Islet precursor cell (in vitro differentiated cells): Measurements from ENCODE around the gene QDPR.
"Not testable (repeated sequence)": the region's sequence is repeated elsewhere in the genome, so short reads cannot be mapped to it uniquely, and the experiment has no call there.

Source experiments
- DNase-seq: peaks from one replicate; pipeline ENCODE4 v3.0.0-alpha.2; 2018

QDPR gene

GRCh38 chr4:17489721-17490120 is 22.2 kb downstream of the QDPR start:
- DNase-seq = no peak

GRCh38 chr4:17489123-17489522 is 22.8 kb downstream of the QDPR start:
- DNase-seq = no peak

- DNase-seq = no peak
Measured at GRCh38 chr4:17482716-17483115, 29.2 kb downstream of the QDPR start.

- DNase-seq = no peak
Measured at GRCh38 chr4:17480955-17481354, 30.9 kb downstream of the QDPR start.

GRCh38 chr4:17480210-17480927 is 31.5 kb downstream of the QDPR start:
- no peak for DNase-seq

GRCh38 chr4:17477774-17478472 is 34.0 kb downstream of the QDPR start:
- no peak for DNase-seq

- no peak for DNase-seq
Measured at GRCh38 chr4:17476853-17477252, 35.0 kb downstream of the QDPR start.

GRCh38 chr4:17475481-17475880 is 36.4 kb downstream of the QDPR start:
- DNase-seq = no peak

GRCh38 chr4:17469931-17470674 is 41.8 kb downstream of the QDPR start:
- peak; percentile 51 for DNase-seq

GRCh38 chr4:17468619-17469221 is 43.2 kb downstream of the QDPR start:
- no peak for DNase-seq

- no peak for DNase-seq
Measured at GRCh38 chr4:17463606-17464005, 48.3 kb downstream of the QDPR start.

- no peak for DNase-seq
Measured at GRCh38 chr4:17450269-17450804, 61.6 kb downstream of the QDPR start.

- DNase-seq = no peak
Measured at GRCh38 chr4:17448689-17449088, 63.2 kb downstream of the QDPR start.

GRCh38 chr4:17447675-17448298 is 64.1 kb downstream of the QDPR start:
- DNase-seq = peak; percentile 73

GRCh38 chr4:17447056-17447455 is 64.8 kb downstream of the QDPR start:
- DNase-seq = no peak

- not testable (repeated sequence) for DNase-seq
Measured at GRCh38 chr4:17442477-17442876, 69.4 kb downstream of the QDPR start.

- DNase-seq = no peak
Measured at GRCh38 chr4:17437396-17437795, 74.5 kb downstream of the QDPR start.

GRCh38 chr4:17436750-17437090 is 75.2 kb downstream of the QDPR start:
- DNase-seq = no peak
